Naive thymus-derived CD8-positive, alpha-beta T cell (primary cell): ENCODE results near the gene KDM4F. TPM values are rescaled to one million over a fixed set of nuclear protein-coding genes. Genes with fewer than 3 reads are reported as not detected.
A peak's percentile ranks its signal among the peaks of the same experiment; 100 is the strongest.

ENCODE experiments used
- ATAC-seq, 2 donors: fragments of 150-1000 bp; cut with Tn5 transposase in 1 of 2; sonication (Bioruptor Pico), chemical (Tn5 transposase) in 1 of 2; 1 replicate in 1 of 2; 2 replicates in 1 of 2; pipeline ENCODE4 v1.10.0; 2021; ENCODE audit warnings: mild to moderate bottlenecking in 2 of 2, moderate library complexity in 2 of 2
- POLR2A ChIA-PET: fragments of 350-600 bp; sonication (Branson Sonifier 250); formaldehyde crosslinking; loops from one replicate; lab custom pipeline; 2021; ENCODE audit warnings: antibody characterized with exemption; lab: Charles Lee
- DNase-seq, 10 donors: peaks; one replicate each; pipeline versions ENCODE4 v3.0.0 to v3.0.0-alpha.2; 2020 to 2022
- H3K27ac Mint-ChIP-seq, 10 donors: one replicate each; pipeline ENCODE4 v1.8.0; 2020 to 2022; ENCODE audit warnings: mild to moderate bottlenecking in 10 of 10, mixed read lengths in 10 of 10, moderate library complexity in 4 of 10, inconsistent platforms in 1 of 10
- H3K27me3 Mint-ChIP-seq, 5 donors: one replicate each; pipeline ENCODE4 v1.8.0; 2021 to 2022; ENCODE audit warnings: mixed read lengths in 5 of 5
- H3K36me3 Mint-ChIP-seq, 3 donors: one replicate each; pipeline ENCODE4 v1.8.0; 2020 to 2022; ENCODE audit warnings: mixed read lengths in 3 of 3, mild to moderate bottlenecking in 2 of 3, inconsistent platforms in 1 of 3
- H3K4me1 Mint-ChIP-seq, 4 donors: one replicate each; pipeline ENCODE4 v1.8.0; 2021 to 2022; ENCODE audit warnings: mixed read lengths in 4 of 4
- H3K4me3 Mint-ChIP-seq, 10 donors: one replicate each; pipeline ENCODE4 v1.8.0; 2020 to 2022; ENCODE audit warnings: mild to moderate bottlenecking in 10 of 10, mixed read lengths in 10 of 10, moderate library complexity in 6 of 10, inconsistent platforms in 1 of 10
- H3K9me3 Mint-ChIP-seq, 9 donors: one replicate each; pipeline ENCODE4 v1.8.0; 2020 to 2022; ENCODE audit warnings: mixed read lengths in 9 of 9, mild to moderate bottlenecking in 3 of 9, inconsistent platforms in 1 of 9, moderate library complexity in 1 of 9
- polyA plus RNA-seq, 3 donors: library from polyadenylated mRNA; unstranded; fragments of 300-500 nt; fragmentation: Illumina TruSeq; gene quantifications; one replicate each; pipeline ENCODE4 v1.2.3, GENCODE V29; 2021
- total RNA-seq, 8 experiments: library from RNA in 2 of 8; stranded (reverse) in 2 of 8; gene quantifications; one replicate each; pipeline ENCODE4 v1.2.3 and lab custom pipeline; 2021 to 2026

KDM4F gene
- total and polyA plus RNA-seq, 5 experiments from 2014 or later: not detected

- Mint-ChIP-seq H3K36me3 (peaks cover 2 to 15% (median 3%) of the 10 kb centered on the region in 3 donors), H3K27me3 (no peaks in the 10 kb centered on the region), H3K27ac (peak overlapping the region; percentile 97 to 100 (median 99)), H3K4me3 (peak overlapping the region; percentile 94 to 100 (median 98)), H3K9me3 (no peaks in the 10 kb centered on the region), H3K4me1 (peaks cover 10 to 34% (median 29%) of the 10 kb centered on the region in 4 donors)
- ATAC-seq (peak; percentile 74 to 75), DNase-seq (peak; percentile 50 to 83 (median 73))
- POLR2A ChIA-PET: interaction anchor here (0.6 to 5.4 kb wide), 29 partner anchors 8 to 1326 kb away, joined by 3 to 180 read pairs (median 4); partner anchors contain the start of genes C11orf54, C11orf97, CCDC82 and CEP57
These were observed 18.0 kb downstream of the KDM4F start for GRCh38 chr11:95067039-95067840.

DNA sequence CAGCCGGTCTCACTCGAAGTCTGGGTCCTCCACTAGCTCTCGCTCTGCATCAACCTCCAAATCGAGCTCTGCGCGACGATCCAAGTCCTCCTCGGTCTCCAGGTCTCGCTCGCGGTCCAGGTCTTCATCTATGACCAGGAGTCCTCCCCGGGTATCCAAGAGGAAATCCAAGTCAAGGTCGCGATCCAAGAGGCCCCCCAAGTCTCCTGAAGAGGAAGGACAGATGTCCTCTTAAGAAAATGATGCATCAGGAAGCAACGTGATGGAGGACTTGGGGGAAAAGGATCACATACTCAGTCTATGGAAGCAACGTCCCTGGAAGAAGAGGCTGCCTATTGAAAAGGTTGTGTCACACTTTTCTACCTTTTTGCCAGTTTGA, 18.6 kb downstream of the KDM4F start:
- ATAC-seq (peak in 1 of 2 donors; percentile 1), DNase-seq (peak in 3 of 10 donors; percentile 36 to 59 (median 55))
- peak overlapping the region; percentile 97 to 100 (median 99) for H3K27ac Mint-ChIP-seq
- H3K4me1 Mint-ChIP-seq: peaks cover 11 to 36% (median 33%) of the 10 kb centered on the region in 4 donors
- H3K4me3 Mint-ChIP-seq: peak overlapping the region; percentile 94 to 100 (median 98)
- POLR2A ChIA-PET: interaction anchor here (0.6 to 5.4 kb wide), 26 partner anchors 8 to 1326 kb away, joined by 3 to 180 read pairs (median 4); partner anchors contain the start of genes C11orf54, C11orf97, CCDC82 and CEP57
- no peaks in the 10 kb centered on the region for H3K27me3 Mint-ChIP-seq
- H3K9me3 Mint-ChIP-seq: no peaks in the 10 kb centered on the region
- peaks cover 2 to 18% (median 3%) of the 10 kb centered on the region in 3 donors for H3K36me3 Mint-ChIP-seq

DNA sequence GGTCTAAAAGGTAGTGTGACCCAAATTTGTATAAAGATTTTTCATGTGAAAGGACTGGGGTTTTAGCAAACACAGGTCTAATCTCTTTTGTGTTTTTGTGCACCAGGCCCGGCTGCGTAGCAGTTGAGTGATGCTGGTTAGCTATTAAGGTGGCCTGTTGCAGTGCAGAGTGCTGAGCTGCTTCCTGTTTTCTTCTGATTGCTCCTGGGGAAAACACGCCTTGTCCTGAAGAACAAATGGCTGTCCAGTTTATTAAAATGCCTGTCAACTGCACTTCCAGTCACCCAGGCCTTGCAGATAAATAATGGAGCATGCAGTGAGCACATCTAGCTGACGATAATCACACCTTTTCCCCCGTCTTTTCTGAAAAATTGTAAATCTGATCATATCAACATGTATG, 19.3 kb downstream of the KDM4F start:
- Mint-ChIP-seq H3K36me3 (peaks cover 2 to 18% (median 3%) of the 10 kb centered on the region in 3 donors), H3K4me1 (peaks cover 13 to 39% (median 36%) of the 10 kb centered on the region in 4 donors), H3K27me3 (no peaks in the 10 kb centered on the region), H3K9me3 (no peaks in the 10 kb centered on the region), H3K4me3 (peak overlapping the region; percentile 94 to 100 (median 98)), H3K27ac (peak overlapping the region; percentile 97 to 100 (median 99))
- DNase-seq (peak; percentile 24 to 87 (median 68)), ATAC-seq (peak; percentile 61 to 65)
- POLR2A ChIA-PET: interaction anchor here (0.6 to 5.4 kb wide), 11 partner anchors 21 to 1327 kb away, joined by 3 to 180 read pairs (median 18); partner anchors contain the start of genes C11orf54, CEP57, CWC15 and ENDOD1

- Mint-ChIP-seq H3K4me1 (peaks cover 17 to 43% (median 39%) of the 10 kb centered on the region in 4 donors), H3K4me3 (peak overlapping the region; percentile 2 to 100 (median 53)), H3K9me3 (no peaks in the 10 kb centered on the region)
These were observed 21.2 kb downstream of the KDM4F start for GRCh38 chr11:95070471-95070870.

GRCh38 chr11:95072948-95073347, 23.7 kb downstream of the KDM4F start:
- peak overlapping the region in 4 of 10 donors; percentile 23 to 33 (median 26) for H3K27ac Mint-ChIP-seq
- POLR2A ChIA-PET: interaction anchor here (2.0 kb wide), 1 partner anchor 16 kb away, joined by 8 read pairs; no protein-coding TSS in a partner anchor
- peaks cover 17 to 37% (median 35%) of the 10 kb centered on the region in 4 donors for H3K4me1 Mint-ChIP-seq
- no peak for DNase-seq
- no peaks in the 10 kb centered on the region for H3K27me3 Mint-ChIP-seq
- H3K9me3 Mint-ChIP-seq: no peaks in the 10 kb centered on the region
- no peak for ATAC-seq
- peaks cover 0 to 18% (median 0%) of the 10 kb centered on the region in 3 donors for H3K36me3 Mint-ChIP-seq
- H3K4me3 Mint-ChIP-seq: no peak overlapping the region

More at GRCh38 chr11:95070471-95070870, 21.2 kb downstream of the KDM4F start:
- Mint-ChIP-seq H3K27me3 (no peaks in the 10 kb centered on the region), H3K36me3 (peaks cover 2 to 18% (median 3%) of the 10 kb centered on the region in 3 donors), H3K27ac (peak overlapping the region in 3 of 10 donors; percentile 2 to 39 (median 34))
- no peak for ATAC-seq
- no peak for DNase-seq
- POLR2A ChIA-PET: interaction anchor here (0.7 to 5.4 kb wide), 4 partner anchors 11 to 720 kb away, joined by 3 to 180 read pairs (median 71); partner anchors contain the start of genes CEP57, ENDOD1 and FAM76B

GRCh38 chr11:95074792-95075563, 25.8 kb downstream of the KDM4F start:
- Mint-ChIP-seq H3K27me3 (peaks cover 0 to 2% (median 0%) of the 10 kb centered on the region in 5 donors), H3K4me3 (no peak overlapping the region), H3K27ac (no peak overlapping the region), H3K36me3 (peaks cover 0 to 16% (median 0%) of the 10 kb centered on the region in 3 donors), H3K9me3 (no peaks in the 10 kb centered on the region), H3K4me1 (peaks cover 15 to 25% (median 24%) of the 10 kb centered on the region in 4 donors)
- no peak for DNase-seq
- no peak for ATAC-seq
- POLR2A ChIA-PET: interaction anchor here (0.8 to 2.2 kb wide), 4 partner anchors 8 to 15 kb away, joined by 3 to 18 read pairs (median 3); partner anchors contain the start of gene ENDOD1

- no peaks in the 10 kb centered on the region for H3K9me3 Mint-ChIP-seq
- peaks cover 0 to 2% (median 0%) of the 10 kb centered on the region in 5 donors for H3K27me3 Mint-ChIP-seq
- POLR2A ChIA-PET: interaction anchor here (2.2 kb wide), 1 partner anchor 13 kb away, joined by 18 read pairs; the partner anchor contains the start of gene ENDOD1
- peaks cover 0 to 8% (median 0%) of the 10 kb centered on the region in 3 donors for H3K36me3 Mint-ChIP-seq
- H3K4me1 Mint-ChIP-seq: peaks cover 8 to 14% (median 14%) of the 10 kb centered on the region in 4 donors
- no peak for DNase-seq
- H3K4me3 Mint-ChIP-seq: no peak overlapping the region
- H3K27ac Mint-ChIP-seq: no peak overlapping the region
- ATAC-seq: no peak
These were observed 27.2 kb downstream of the KDM4F start for GRCh38 chr11:95076416-95076815.

GRCh38 chr11:95076981-95077380, 27.8 kb downstream of the KDM4F start:
- no peak for DNase-seq
- Mint-ChIP-seq H3K27me3 (peaks cover 0 to 4% (median 0%) of the 10 kb centered on the region in 5 donors), H3K4me3 (no peak overlapping the region), H3K9me3 (no peaks in the 10 kb centered on the region), H3K36me3 (peaks cover 0 to 3% (median 0%) of the 10 kb centered on the region in 3 donors), H3K4me1 (peaks cover 8 to 14% (median 12%) of the 10 kb centered on the region in 4 donors), H3K27ac (no peak overlapping the region)
- POLR2A ChIA-PET: interaction anchor here (2.2 kb wide), 1 partner anchor 13 kb away, joined by 18 read pairs; the partner anchor contains the start of gene ENDOD1
- no peak for ATAC-seq

DNA sequence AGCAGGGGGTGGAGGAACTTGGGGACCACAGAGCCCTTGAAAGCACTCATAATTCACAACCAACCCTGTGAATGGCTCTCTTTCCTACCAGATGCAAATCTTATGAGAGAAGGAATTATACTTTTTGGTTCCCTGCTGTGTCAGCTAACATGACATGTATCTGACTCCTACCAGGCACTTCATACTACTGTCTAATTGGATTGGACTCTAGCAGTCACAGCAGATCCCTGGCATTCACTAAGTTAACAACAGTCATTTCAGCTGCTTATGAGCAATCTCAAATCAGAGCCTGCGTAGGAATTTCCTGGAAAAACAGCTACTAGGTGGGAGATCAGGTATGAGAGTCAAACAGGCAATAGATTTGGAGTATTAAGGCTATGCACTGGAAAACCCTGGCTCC, 29.3 kb downstream of the KDM4F start:
- no peak for DNase-seq
- POLR2A ChIA-PET: interaction anchor here (0.6 kb wide), 1 partner anchor 66 kb away, joined by 3 read pairs; no protein-coding TSS in a partner anchor
- Mint-ChIP-seq H3K4me3 (no peak overlapping the region), H3K36me3 (no peaks in the 10 kb centered on the region), H3K4me1 (peaks cover 4 to 7% (median 6%) of the 10 kb centered on the region in 4 donors), H3K27ac (peak overlapping the region in 1 of 10 donors; percentile 15), H3K27me3 (peaks cover 0 to 13% (median 2%) of the 10 kb centered on the region in 5 donors), H3K9me3 (no peaks in the 10 kb centered on the region)
- ATAC-seq: no peak

DNA sequence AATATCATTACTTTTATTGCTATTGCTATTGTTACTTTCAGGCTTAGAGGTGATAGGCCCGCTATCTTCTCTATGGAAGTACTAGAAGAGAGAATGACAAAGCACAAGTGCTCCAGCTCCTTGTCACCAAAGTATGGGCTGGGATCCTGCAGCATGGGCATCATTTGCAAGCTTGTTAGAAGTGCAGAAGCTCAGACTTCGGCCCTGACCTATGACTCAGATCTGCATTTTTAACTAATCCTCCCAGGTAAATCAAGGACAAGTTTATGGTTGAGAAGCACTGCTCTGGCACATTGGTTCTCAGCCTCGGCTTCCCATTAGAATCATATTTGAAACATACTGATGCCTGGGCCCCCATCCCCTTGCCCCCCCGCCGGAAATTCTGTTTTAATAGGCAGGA, 31.8 kb downstream of the KDM4F start:
- no peaks in the 10 kb centered on the region for H3K9me3 Mint-ChIP-seq
- H3K4me3 Mint-ChIP-seq: no peak overlapping the region
- DNase-seq (no peak), ATAC-seq (no peak)
- POLR2A ChIA-PET: interaction anchor here (1.0 to 1.6 kb wide), 4 partner anchors 8 to 709 kb away, joined by 3 to 7 read pairs (median 4); partner anchors contain the start of genes CEP57 and SRSF8
- H3K36me3 Mint-ChIP-seq: no peaks in the 10 kb centered on the region
- H3K4me1 Mint-ChIP-seq: peaks cover 0 to 7% (median 2%) of the 10 kb centered on the region in 4 donors
- no peak overlapping the region for H3K27ac Mint-ChIP-seq
- H3K27me3 Mint-ChIP-seq: peaks cover 0 to 14% (median 2%) of the 10 kb centered on the region in 5 donors

DNA sequence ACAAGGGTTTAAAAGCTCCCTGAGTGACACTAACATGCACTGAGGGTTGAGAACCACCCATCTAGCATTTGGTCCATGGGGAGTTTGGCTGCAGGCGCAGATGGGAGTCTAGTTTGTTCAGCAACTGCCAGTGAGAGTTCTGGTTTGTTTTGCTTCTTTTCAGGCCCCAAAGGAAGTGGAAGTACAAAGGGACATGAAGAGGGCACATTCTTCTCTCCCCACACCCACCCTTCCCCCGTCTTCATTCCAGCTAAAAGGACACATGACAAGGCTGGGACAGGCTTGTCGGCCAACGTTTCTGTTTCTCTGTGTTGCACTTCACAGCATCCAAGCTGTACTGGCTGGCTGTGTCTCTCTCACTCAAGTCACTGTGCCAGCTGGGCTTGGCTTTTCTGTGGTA, 32.2 kb downstream of the KDM4F start:
- no peak for DNase-seq
- H3K27me3 Mint-ChIP-seq: peaks cover 0 to 14% (median 2%) of the 10 kb centered on the region in 5 donors
- H3K4me1 Mint-ChIP-seq: peaks cover 0 to 6% (median 2%) of the 10 kb centered on the region in 4 donors
- ATAC-seq: no peak
- no peaks in the 10 kb centered on the region for H3K9me3 Mint-ChIP-seq
- POLR2A ChIA-PET: interaction anchor here (1.0 to 1.4 kb wide), 2 partner anchors 11 to 15 kb away, joined by 3 to 4 read pairs; partner anchors contain the start of gene SRSF8
- no peak overlapping the region for H3K4me3 Mint-ChIP-seq
- no peaks in the 10 kb centered on the region for H3K36me3 Mint-ChIP-seq
- no peak overlapping the region for H3K27ac Mint-ChIP-seq
